ENCODE measurements around the gene CYP4Z1.
"Not testable (repeated sequence)": the region's sequence is repeated elsewhere in the genome, so short reads cannot be mapped to it uniquely, and the experiment has no call there.

The CYP4Z1 gene

GRCh38 chr1:47067097-47067594 lies at the start of gene CYP4Z1:
TSS of gene CYP4Z1 (plus strand) at chr1:47067231. CDS start at chr1:47067491, 260 bp downstream.
- Mint-ChIP-seq H3K27me3 (ENCODE audit: low read depth) (peaks cover 13% of the 10 kb centered on the region), H3K36me3 (ENCODE audit: low read depth) (no peaks in the 10 kb centered on the region), H3K4me3 (no peak within 1 kb of the TSS), H3K9me3 (no peaks in the 10 kb centered on the region), H3K27ac (no peak within 1 kb of the TSS), H3K4me1 (ENCODE audit: low read depth) (no peaks in the 10 kb centered on the region)
- no peak for DNase-seq (ENCODE audit: low spot score)

DNA sequence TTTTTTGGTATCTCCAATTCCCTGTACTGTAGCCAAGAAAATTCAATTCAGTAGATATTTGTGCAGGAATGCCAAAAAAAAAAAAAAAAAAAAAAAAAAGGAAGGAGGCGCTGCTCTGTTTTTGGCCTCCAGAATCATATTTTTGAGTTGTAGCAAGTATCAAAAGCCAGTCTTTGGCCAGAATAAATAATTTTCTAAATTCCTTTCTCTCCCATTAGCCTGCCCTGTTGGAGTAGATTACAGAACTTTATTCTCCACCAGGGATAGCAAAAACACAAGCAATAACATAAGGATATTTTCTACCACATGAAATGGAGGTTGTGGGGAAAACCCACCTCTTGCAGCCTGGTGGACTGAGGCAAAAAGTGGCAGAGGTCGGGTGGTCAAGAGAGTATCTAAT lies 46.0 kb upstream of the CYP4Z1 start:
- Mint-ChIP-seq H3K27ac (no peak overlapping the region), H3K4me3 (no peak overlapping the region), H3K4me1 (ENCODE audit: low read depth) (no peaks in the 10 kb centered on the region), H3K27me3 (ENCODE audit: low read depth) (peaks cover 34% of the 10 kb centered on the region), H3K9me3 (no peaks in the 10 kb centered on the region), H3K36me3 (ENCODE audit: low read depth) (no peaks in the 10 kb centered on the region)
- no peak for DNase-seq (ENCODE audit: low spot score)

DNA sequence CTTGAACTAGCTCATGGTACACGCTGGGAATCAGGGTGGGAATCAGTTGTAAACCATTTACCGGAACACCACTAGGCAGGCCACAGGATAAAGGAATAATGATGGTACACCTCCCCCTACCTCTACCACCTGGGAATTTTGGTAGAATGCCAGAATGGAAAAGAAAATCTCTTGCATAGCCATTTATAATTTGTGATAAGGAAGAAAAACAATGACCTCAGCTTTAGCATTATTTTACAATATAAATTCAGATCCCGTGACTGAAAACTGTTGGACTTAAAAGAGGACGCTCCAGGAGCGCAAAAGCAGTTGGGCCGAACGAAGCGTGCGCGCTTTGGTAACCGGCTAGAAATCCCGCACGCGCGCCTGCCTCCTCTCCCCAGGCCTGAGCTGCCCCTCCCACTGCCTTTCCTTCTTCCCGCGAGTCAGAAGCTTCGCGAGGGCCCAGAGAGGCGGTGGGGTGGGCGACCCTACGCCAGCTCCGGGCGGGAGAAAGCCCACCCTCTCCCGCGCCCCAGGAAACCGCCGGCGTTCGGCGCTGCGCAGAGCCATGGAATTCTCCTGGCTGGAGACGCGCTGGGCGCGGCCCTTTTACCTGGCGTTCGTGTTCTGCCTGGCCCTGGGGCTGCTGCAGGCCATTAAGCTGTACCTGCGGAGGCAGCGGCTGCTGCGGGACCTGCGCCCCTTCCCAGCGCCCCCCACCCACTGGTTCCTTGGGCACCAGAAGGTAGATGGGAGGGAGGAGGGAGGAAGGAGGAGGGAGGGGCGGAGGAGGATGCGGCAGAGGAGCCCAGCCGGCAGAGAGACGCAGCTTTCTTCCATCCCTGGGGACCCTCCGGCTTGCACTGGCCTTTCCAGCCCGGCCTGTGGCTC lies 43.5 kb upstream of the CYP4Z1 start, which contains the start of gene CYP4X1:
Gene CYP4X1 (plus strand): TSS at position 402 of the 873 bp plus-strand sequence. CDS start 149 bp downstream, at position 551.
- H3K27me3 Mint-ChIP-seq (ENCODE audit: low read depth): peaks cover 39% of the 10 kb centered on the region
- H3K27ac Mint-ChIP-seq: no peak within 1 kb of the TSS
- no peaks in the 10 kb centered on the region for H3K4me1 Mint-ChIP-seq (ENCODE audit: low read depth)
- no peak for DNase-seq (ENCODE audit: low spot score)
- H3K4me3 Mint-ChIP-seq: no peak within 1 kb of the TSS
- H3K9me3 Mint-ChIP-seq: no peaks in the 10 kb centered on the region
- no peaks in the 10 kb centered on the region for H3K36me3 Mint-ChIP-seq (ENCODE audit: low read depth)

GRCh38 chr1:47024141-47024801 lies 42.8 kb upstream of the CYP4Z1 start:
- Mint-ChIP-seq H3K36me3 (ENCODE audit: low read depth) (no peaks in the 10 kb centered on the region), H3K4me1 (ENCODE audit: low read depth) (no peaks in the 10 kb centered on the region), H3K27me3 (ENCODE audit: low read depth) (peaks cover 39% of the 10 kb centered on the region), H3K4me3 (no peak overlapping the region), H3K27ac (no peak overlapping the region), H3K9me3 (no peaks in the 10 kb centered on the region)
- DNase-seq (ENCODE audit: low spot score): no peak

GRCh38 chr1:47030170-47030805 lies 36.7 kb upstream of the CYP4Z1 start:
- DNase-seq (ENCODE audit: low spot score): no peak
- Mint-ChIP-seq H3K9me3 (no peaks in the 10 kb centered on the region), H3K27ac (no peak overlapping the region), H3K36me3 (ENCODE audit: low read depth) (no peaks in the 10 kb centered on the region), H3K4me1 (ENCODE audit: low read depth) (no peaks in the 10 kb centered on the region), H3K27me3 (ENCODE audit: low read depth) (peaks cover 13% of the 10 kb centered on the region), H3K4me3 (no peak overlapping the region)

DNA sequence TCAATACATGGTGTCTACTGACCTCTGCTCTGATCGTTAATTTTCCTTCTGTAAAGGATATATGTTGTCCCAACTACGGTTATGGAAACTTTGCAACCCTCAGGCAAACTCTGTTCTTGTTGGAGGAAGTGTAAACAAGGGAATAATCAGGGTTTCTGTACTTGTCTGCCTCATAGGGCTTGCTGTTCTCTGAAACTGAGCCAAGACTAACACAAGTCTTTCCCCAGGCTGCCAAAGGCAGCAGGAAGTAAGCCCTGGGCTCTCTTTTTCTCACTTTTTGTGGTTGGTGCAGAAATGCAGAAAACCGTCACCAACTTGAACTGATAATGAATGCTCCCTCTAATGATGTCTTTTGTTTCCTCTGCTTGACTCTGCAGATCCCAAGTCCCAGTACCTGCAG lies 36.0 kb upstream of the CYP4Z1 start:
- no peaks in the 10 kb centered on the region for H3K4me1 Mint-ChIP-seq (ENCODE audit: low read depth)
- no peaks in the 10 kb centered on the region for H3K36me3 Mint-ChIP-seq (ENCODE audit: low read depth)
- peaks cover 7% of the 10 kb centered on the region for H3K27me3 Mint-ChIP-seq (ENCODE audit: low read depth)
- no peak for DNase-seq (ENCODE audit: low spot score)
- no peaks in the 10 kb centered on the region for H3K9me3 Mint-ChIP-seq
- H3K4me3 Mint-ChIP-seq: no peak overlapping the region
- no peak overlapping the region for H3K27ac Mint-ChIP-seq

GRCh38 chr1:47031585-47031984 lies 35.4 kb upstream of the CYP4Z1 start:
- Mint-ChIP-seq H3K27ac (no peak overlapping the region), H3K36me3 (ENCODE audit: low read depth) (no peaks in the 10 kb centered on the region), H3K4me3 (no peak overlapping the region), H3K9me3 (no peaks in the 10 kb centered on the region), H3K4me1 (ENCODE audit: low read depth) (no peaks in the 10 kb centered on the region), H3K27me3 (ENCODE audit: low read depth) (peaks cover 7% of the 10 kb centered on the region)
- DNase-seq (ENCODE audit: low spot score): no peak

DNA sequence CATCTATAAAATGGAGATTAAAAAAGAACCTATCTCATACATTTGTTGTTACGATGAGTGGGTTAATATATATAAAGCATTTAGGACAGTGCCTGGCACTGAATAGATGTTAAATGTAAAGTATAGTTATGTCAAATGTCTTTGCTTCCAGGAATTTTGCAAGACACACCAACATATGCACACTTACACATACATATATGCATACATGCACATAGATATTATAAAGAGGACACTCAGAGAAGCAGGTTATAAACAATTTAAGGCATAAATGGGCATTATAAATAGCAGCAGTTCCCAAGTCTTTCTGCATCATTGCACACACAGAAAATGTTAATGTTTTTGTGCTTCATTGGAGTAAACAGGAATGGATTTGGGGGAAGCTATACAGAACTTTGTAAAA lies 30.3 kb upstream of the CYP4Z1 start:
- no peaks in the 10 kb centered on the region for H3K4me1 Mint-ChIP-seq (ENCODE audit: low read depth)
- H3K9me3 Mint-ChIP-seq: no peaks in the 10 kb centered on the region
- no peak overlapping the region for H3K4me3 Mint-ChIP-seq
- no peak for DNase-seq (ENCODE audit: low spot score)
- H3K36me3 Mint-ChIP-seq (ENCODE audit: low read depth): no peaks in the 10 kb centered on the region
- H3K27me3 Mint-ChIP-seq (ENCODE audit: low read depth): peaks cover 10% of the 10 kb centered on the region
- no peak overlapping the region for H3K27ac Mint-ChIP-seq

GRCh38 chr1:47059376-47059775 lies 7.7 kb upstream of the CYP4Z1 start:
- no peaks in the 10 kb centered on the region for H3K36me3 Mint-ChIP-seq (ENCODE audit: low read depth)
- no peak for DNase-seq (ENCODE audit: low spot score)
- H3K4me1 Mint-ChIP-seq (ENCODE audit: low read depth): no peaks in the 10 kb centered on the region
- H3K9me3 Mint-ChIP-seq: no peaks in the 10 kb centered on the region
- H3K4me3 Mint-ChIP-seq: no peak overlapping the region
- H3K27me3 Mint-ChIP-seq (ENCODE audit: low read depth): peaks cover 16% of the 10 kb centered on the region
- H3K27ac Mint-ChIP-seq: no peak overlapping the region

DNA sequence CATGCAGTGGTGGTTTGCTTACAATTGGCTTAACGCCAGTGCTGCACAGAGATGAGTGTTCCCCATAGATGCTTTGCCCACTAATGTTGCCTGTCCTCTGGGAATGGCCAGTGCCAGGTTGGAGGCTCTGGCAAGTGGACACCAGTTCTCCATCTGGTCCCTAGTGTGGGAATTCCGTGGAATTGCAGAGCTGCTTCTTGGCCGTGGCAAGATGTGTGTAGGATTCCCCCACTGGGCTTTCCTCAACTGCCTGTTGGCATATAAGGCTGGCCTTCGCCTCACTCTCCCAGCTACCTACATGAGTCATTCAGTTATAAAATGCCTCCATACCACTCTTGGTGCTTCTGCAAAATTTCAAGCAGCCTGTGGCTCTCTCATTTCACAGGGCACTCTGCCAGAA lies 2.0 kb downstream of the CYP4Z1 start:
- not testable (repeated sequence) for H3K36me3 Mint-ChIP-seq (ENCODE audit: low read depth); H3K27me3 Mint-ChIP-seq (ENCODE audit: low read depth); H3K4me1 Mint-ChIP-seq (ENCODE audit: low read depth); H3K9me3 Mint-ChIP-seq; H3K4me3 Mint-ChIP-seq; H3K27ac Mint-ChIP-seq; DNase-seq (ENCODE audit: low spot score)

DNA sequence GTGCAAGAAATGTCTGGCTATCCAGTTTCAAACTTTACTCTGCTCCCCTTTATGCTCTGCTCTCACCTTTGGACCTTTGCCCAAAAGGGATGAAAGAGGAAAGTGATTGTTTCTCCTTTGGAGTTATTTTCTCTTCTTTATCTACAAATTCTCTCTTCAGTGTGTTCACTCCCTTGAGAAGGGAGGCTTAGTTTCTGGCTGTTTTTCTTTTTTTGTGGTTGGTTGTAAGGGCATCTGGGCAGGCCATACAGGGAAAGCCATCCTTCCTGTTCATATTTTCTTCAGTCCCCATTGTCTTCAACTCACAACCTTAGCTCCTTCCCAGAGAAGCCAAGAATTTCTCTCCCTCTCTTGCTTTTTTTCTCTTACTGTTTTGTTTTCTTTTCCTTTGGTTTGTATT lies 2.5 kb downstream of the CYP4Z1 start:
- not testable (repeated sequence) for DNase-seq (ENCODE audit: low spot score); H3K4me3 Mint-ChIP-seq; H3K36me3 Mint-ChIP-seq (ENCODE audit: low read depth); H3K27ac Mint-ChIP-seq; H3K9me3 Mint-ChIP-seq; H3K27me3 Mint-ChIP-seq (ENCODE audit: low read depth); H3K4me1 Mint-ChIP-seq (ENCODE audit: low read depth)

DNA sequence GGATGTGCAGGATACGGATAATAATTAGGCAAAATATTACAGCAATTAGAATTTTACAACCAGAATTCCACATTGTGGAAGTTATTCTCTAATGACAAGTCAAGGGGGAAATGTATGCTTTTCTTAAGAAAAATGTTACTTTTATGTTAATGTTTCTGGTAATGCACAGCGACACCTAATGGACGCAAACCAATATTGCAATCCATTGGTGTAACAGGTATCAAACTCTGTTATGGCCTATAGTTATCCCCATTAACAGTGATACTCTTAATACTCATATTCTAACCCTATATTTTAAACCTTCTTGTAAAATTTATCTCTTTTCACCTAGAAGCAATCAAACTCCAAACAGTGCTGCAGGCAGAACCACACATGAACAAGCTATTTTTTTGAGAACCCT lies 22.3 kb downstream of the CYP4Z1 start:
- H3K36me3 Mint-ChIP-seq (ENCODE audit: low read depth); H3K27ac Mint-ChIP-seq; DNase-seq (ENCODE audit: low spot score); H3K4me1 Mint-ChIP-seq (ENCODE audit: low read depth); H3K27me3 Mint-ChIP-seq (ENCODE audit: low read depth); H3K9me3 Mint-ChIP-seq; H3K4me3 Mint-ChIP-seq: not testable (repeated sequence)

DNA sequence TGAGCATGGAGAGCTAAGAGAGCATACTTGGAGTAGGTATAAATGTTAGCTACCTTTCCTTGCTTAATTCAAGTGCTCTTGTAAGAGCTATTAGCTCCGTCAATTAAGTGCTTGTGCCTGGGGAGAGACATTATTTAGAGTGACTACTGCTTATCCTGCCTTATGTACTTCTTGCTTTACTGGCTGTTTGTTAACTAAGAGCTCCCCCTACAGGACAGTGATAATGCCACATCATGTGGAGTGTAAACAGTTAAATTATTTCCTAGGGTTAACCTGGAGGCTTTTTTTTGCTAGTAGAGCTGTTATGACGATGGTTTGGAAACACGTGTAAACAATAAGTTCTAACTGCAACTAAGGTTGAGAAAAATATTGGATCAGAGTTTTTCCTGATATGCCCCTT lies 24.4 kb downstream of the CYP4Z1 start:
- not testable (repeated sequence) for H3K4me3 Mint-ChIP-seq; H3K4me1 Mint-ChIP-seq (ENCODE audit: low read depth); H3K36me3 Mint-ChIP-seq (ENCODE audit: low read depth); H3K27me3 Mint-ChIP-seq (ENCODE audit: low read depth); H3K27ac Mint-ChIP-seq; H3K9me3 Mint-ChIP-seq; DNase-seq (ENCODE audit: low spot score)

GRCh38 chr1:47104816-47105215 lies 37.8 kb downstream of the CYP4Z1 start:
- H3K27me3 Mint-ChIP-seq (ENCODE audit: low read depth): no peaks in the 10 kb centered on the region
- DNase-seq (ENCODE audit: low spot score): no peak
- no peak overlapping the region for H3K27ac Mint-ChIP-seq
- H3K9me3 Mint-ChIP-seq: peaks cover 13% of the 10 kb centered on the region
- H3K36me3 Mint-ChIP-seq (ENCODE audit: low read depth): no peaks in the 10 kb centered on the region
- no peaks in the 10 kb centered on the region for H3K4me1 Mint-ChIP-seq (ENCODE audit: low read depth)
- no peak overlapping the region for H3K4me3 Mint-ChIP-seq

All from T-helper 2 cell treated with Interferon-gamma antibody and Interleukin-4, amounts not matched to agents 5 μg/mL and 100 μg/mL, for 36 hours (primary cell).